ENCODE measurements around the gene KIAA1671.

The KIAA1671 gene

GRCh38 chr22:24981066-24981465 is 28.6 kb downstream of the KIAA1671 start:
- FAIRE-seq (no peak), DNase-seq (ENCODE audit: insufficient read length, low spot score) (no peak)
- TF ChIP-seq CTCF (IDR thresholded peaks at IDR 0.05; ENCODE audit: insufficient read depth, missing control alignments), result no peak

GRCh38 chr22:24981656-24982055 is 29.1 kb downstream of the KIAA1671 start:
- FAIRE-seq (no peak), DNase-seq (ENCODE audit: insufficient read length, low spot score) (no peak)
- TF ChIP-seq CTCF (IDR thresholded peaks at IDR 0.05; ENCODE audit: insufficient read depth, missing control alignments), result no peak

GRCh38 chr22:24982301-24983056 is 30.0 kb downstream of the KIAA1671 start:
- TF ChIP-seq CTCF (IDR thresholded peaks at IDR 0.05; ENCODE audit: insufficient read depth, missing control alignments), result no peak
- no peak for DNase-seq (ENCODE audit: insufficient read length, low spot score)
- FAIRE-seq, result no peak

- FAIRE-seq (no peak), DNase-seq (ENCODE audit: insufficient read length, low spot score) (no peak)
- no peak for TF ChIP-seq CTCF (IDR thresholded peaks at IDR 0.05; ENCODE audit: insufficient read depth, missing control alignments)
Observed at GRCh38 chr22:24983151-24983550, 30.6 kb downstream of the KIAA1671 start.

GRCh38 chr22:24984122-24984521 is 31.6 kb downstream of the KIAA1671 start:
- DNase-seq (ENCODE audit: insufficient read length, low spot score) (no peak), FAIRE-seq (no peak)
- no peak for TF ChIP-seq CTCF (IDR thresholded peaks at IDR 0.05; ENCODE audit: insufficient read depth, missing control alignments)

- DNase-seq (ENCODE audit: insufficient read length, low spot score), result no peak
- no peak for TF ChIP-seq CTCF (IDR thresholded peaks at IDR 0.05; ENCODE audit: insufficient read depth, missing control alignments)
- no peak for FAIRE-seq
Observed at GRCh38 chr22:24985826-24986214, 33.3 kb downstream of the KIAA1671 start.

GRCh38 chr22:24986816-24987215 is 34.3 kb downstream of the KIAA1671 start:
- no peak for TF ChIP-seq CTCF (IDR thresholded peaks at IDR 0.05; ENCODE audit: insufficient read depth, missing control alignments)
- DNase-seq (ENCODE audit: insufficient read length, low spot score) (no peak), FAIRE-seq (no peak)
